ENCODE data around the gene EIF3C.
"Not testable (repeated sequence)": the region's sequence is repeated elsewhere in the genome, so short reads cannot be mapped to it uniquely, and the experiment has no call there.

- TF ChIP-seq CTCF (conservative IDR thresholded peaks at IDR 0.05 in 1 of 2, IDR thresholded peaks at IDR 0.05 in 1 of 2; ENCODE audit: low read depth in 1 of 2, low read length in 2 of 2); EZH2 (IDR thresholded peaks at IDR 0.05; ENCODE audit: low read length, missing control alignments): not testable (repeated sequence)
These were observed 20.0 kb downstream of the EIF3C start for GRCh38 chr16:28731253-28731652.
